HUES64 (cell line): Measurements from ENCODE around the gene TMEM53.

ENCODE experiments used
- H3K27ac ChIP-seq: 2 replicates; pipeline ENCODE4 v1.7.0; 2013; ENCODE audit warnings: low read depth, low read length, inconsistent platforms
- H3K27me3 ChIP-seq: 2 replicates; pipeline ENCODE4 v1.6.1; 2013; ENCODE audit warnings: mild to moderate bottlenecking, low read length; ENCODE audit not compliant: insufficient read depth
- H3K36me3 ChIP-seq: 2 replicates; pipeline ENCODE4 v1.6.1; 2013; ENCODE audit warnings: mild to moderate bottlenecking, low read length; ENCODE audit not compliant: insufficient read depth
- H3K4me1 ChIP-seq: 2 replicates; pipeline ENCODE4 v1.6.1; 2013; ENCODE audit warnings: mild to moderate bottlenecking, low read length, moderate library complexity; ENCODE audit not compliant: insufficient read depth
- H3K4me3 ChIP-seq: 2 replicates; pipeline ENCODE4 v1.5.1; 2013; ENCODE audit warnings: mild to moderate bottlenecking, low read length, moderate library complexity
- H3K9ac ChIP-seq: 2 replicates; pipeline ENCODE4 v1.6.1; 2013; ENCODE audit warnings: mild to moderate bottlenecking, low read depth, low read length
- H3K9me3 ChIP-seq: 2 replicates; pipeline ENCODE4 v1.6.1; 2013; ENCODE audit warnings: low read depth, low read length; ENCODE audit not compliant: insufficient read depth
- WGBS: fragments of 150-250, 120-280 bp; methylation state at CpG from one replicate; pipeline ENCODE4 v1.1.7; 2013; ENCODE audit warnings: missing lambda C conversion rate; 5-methylcytosine and 5-hydroxymethylcytosine counted together

The TMEM53 gene

GRCh38 chr1:44696101-44696500, 21.8 kb upstream of the TMEM53 start:
- no peak overlapping the region for H3K27ac ChIP-seq
- no peaks in the 10 kb centered on the region for H3K4me1 ChIP-seq
- H3K36me3 ChIP-seq, result no peaks in the 10 kb centered on the region
- no peaks in the 10 kb centered on the region for H3K27me3 ChIP-seq
- H3K9me3 ChIP-seq, result no peaks in the 10 kb centered on the region
- WGBS, result 88% methylated on average over 2 of the region's 3 CpGs
- no peak overlapping the region for H3K4me3 ChIP-seq
- no peak overlapping the region for H3K9ac ChIP-seq

- H3K4me1 ChIP-seq, result no peaks in the 10 kb centered on the region
- 98% methylated on average over 4 of the region's 4 CpGs for WGBS
- no peak overlapping the region for H3K9ac ChIP-seq
- no peak overlapping the region for H3K27ac ChIP-seq
- no peaks in the 10 kb centered on the region for H3K27me3 ChIP-seq
- H3K4me3 ChIP-seq, result no peak overlapping the region
- H3K9me3 ChIP-seq, result no peaks in the 10 kb centered on the region
- no peaks in the 10 kb centered on the region for H3K36me3 ChIP-seq
Measured at GRCh38 chr1:44695671-44696070, 21.4 kb upstream of the TMEM53 start.

DNA sequence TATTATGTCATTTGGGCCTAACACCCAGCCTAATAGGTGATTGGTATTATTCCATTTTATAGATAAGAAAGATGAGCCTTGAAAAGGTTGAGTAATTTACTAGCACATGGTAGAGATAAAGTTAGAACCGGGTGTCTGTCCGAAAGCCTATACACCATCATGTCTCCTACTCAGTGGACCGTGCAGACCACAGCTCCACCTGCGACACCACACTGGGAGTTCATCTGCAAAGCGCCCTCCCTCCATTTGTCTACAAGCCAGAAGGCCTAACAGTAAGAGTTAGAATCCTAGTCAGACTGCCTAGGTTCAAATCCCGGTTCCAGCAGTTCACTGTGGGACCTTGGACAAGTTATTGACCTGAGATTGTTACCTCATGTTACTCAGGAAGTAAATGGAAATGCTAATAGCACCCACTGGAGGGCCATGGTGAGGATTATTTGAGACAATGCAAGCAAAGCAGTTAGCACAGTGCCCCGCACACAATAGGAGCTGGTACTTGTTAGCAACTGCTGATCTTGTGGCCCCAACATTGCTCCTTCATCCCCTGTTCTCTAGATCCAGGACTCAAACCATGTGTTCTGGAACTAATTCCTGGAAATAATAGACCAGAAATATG, 20.7 kb upstream of the TMEM53 start:
- Histone ChIP-seq H3K27me3 (no peaks in the 10 kb centered on the region), H3K27ac (no peak overlapping the region), H3K4me1 (no peaks in the 10 kb centered on the region), H3K9me3 (no peaks in the 10 kb centered on the region), H3K4me3 (no peak overlapping the region), H3K9ac (no peak overlapping the region), H3K36me3 (no peaks in the 10 kb centered on the region)
- 92% methylated on average over 7 of the region's 7 CpGs for WGBS

- H3K9ac ChIP-seq, result no peak overlapping the region
- H3K27me3 ChIP-seq, result no peaks in the 10 kb centered on the region
- H3K9me3 ChIP-seq, result no peaks in the 10 kb centered on the region
- no peaks in the 10 kb centered on the region for H3K36me3 ChIP-seq
- no peak overlapping the region for H3K4me3 ChIP-seq
- 93% methylated on average over 1 of the region's 3 CpGs for WGBS
- peaks cover 8% of the 10 kb centered on the region for H3K4me1 ChIP-seq
- no peak overlapping the region for H3K27ac ChIP-seq
Measured at GRCh38 chr1:44693900-44694299, 19.6 kb upstream of the TMEM53 start.

DNA sequence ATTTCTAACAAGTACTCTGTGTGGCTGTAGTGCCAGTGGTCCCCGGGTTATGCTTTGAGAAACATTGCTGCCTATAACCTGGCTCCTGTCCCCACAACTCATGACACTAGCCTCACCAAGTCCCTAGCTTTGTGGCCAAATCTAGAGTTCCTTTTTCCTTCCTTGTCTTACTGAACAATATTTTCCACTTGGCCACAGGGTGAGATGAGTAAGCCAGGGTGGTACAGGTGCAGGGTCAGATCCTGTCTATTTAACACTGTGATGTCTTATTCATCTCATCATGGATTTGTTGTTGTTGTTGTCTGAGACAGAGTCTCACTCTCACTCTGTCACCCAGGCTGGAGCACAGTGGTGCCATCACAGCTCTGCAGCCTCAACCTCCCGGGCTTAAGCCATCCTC, 18.9 kb upstream of the TMEM53 start:
- H3K4me1 ChIP-seq, result peaks cover 13% of the 10 kb centered on the region
- WGBS, result 98% methylated on average over 2 of the region's 2 CpGs

DNA sequence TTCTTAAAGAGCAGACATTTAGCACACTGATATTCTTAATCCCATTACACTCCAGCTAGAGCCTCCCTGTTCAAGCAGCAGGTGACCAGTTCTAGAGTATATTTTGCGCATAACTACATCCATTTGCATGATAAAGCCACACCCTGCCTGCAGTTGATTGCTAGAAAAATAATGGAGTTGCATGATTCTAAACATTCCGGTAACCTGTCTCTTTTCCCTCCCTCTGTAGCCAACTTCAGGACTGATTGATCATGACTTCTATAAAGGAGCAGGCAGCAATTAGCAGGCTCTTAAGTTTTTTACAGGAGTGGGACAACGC, 15.1 kb upstream of the TMEM53 start:
- Histone ChIP-seq H3K4me1 (peaks cover 13% of the 10 kb centered on the region), H3K27me3 (no peaks in the 10 kb centered on the region), H3K4me3 (no peak overlapping the region), H3K27ac (no peak overlapping the region), H3K36me3 (no peaks in the 10 kb centered on the region), H3K9ac (no peak overlapping the region), H3K9me3 (no peaks in the 10 kb centered on the region)
- 67% methylated on average over 3 of the region's 3 CpGs for WGBS

More for the DNA sequence above, 18.9 kb upstream of the TMEM53 start:
- H3K9ac ChIP-seq, result no peak overlapping the region
- no peaks in the 10 kb centered on the region for H3K36me3 ChIP-seq
- no peaks in the 10 kb centered on the region for H3K27me3 ChIP-seq
- no peaks in the 10 kb centered on the region for H3K9me3 ChIP-seq
- H3K4me3 ChIP-seq, result no peak overlapping the region
- no peak overlapping the region for H3K27ac ChIP-seq

GRCh38 chr1:44688760-44689446, 14.6 kb upstream of the TMEM53 start:
- H3K4me1 ChIP-seq, result peaks cover 13% of the 10 kb centered on the region
- no peaks in the 10 kb centered on the region for H3K9me3 ChIP-seq
- no peak overlapping the region for H3K9ac ChIP-seq
- WGBS, result 86% methylated on average over 12 of the region's 12 CpGs
- H3K27me3 ChIP-seq, result no peaks in the 10 kb centered on the region
- no peak overlapping the region for H3K4me3 ChIP-seq
- H3K27ac ChIP-seq, result no peak overlapping the region
- no peaks in the 10 kb centered on the region for H3K36me3 ChIP-seq

DNA sequence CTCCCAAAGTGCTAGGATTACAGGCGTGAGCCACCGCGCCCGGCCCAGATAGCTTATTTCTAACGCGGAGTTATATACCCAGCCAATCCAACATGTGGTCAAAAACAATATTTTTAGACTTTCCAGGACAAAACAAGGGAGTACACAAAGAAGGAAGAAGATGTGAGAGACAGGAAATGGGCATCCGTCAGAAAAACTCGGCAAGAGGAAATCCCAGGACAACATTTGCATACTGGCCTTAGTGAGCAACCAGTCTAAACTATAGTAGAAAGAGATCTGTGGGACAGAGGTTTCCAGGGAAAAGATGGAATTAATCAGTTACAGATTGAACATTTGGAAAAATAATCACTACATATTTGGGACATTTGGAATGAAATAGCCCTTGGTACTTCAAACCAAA, 11.6 kb upstream of the TMEM53 start:
- Histone ChIP-seq H3K27me3 (no peaks in the 10 kb centered on the region), H3K27ac (no peak overlapping the region), H3K36me3 (no peaks in the 10 kb centered on the region), H3K9me3 (no peaks in the 10 kb centered on the region), H3K4me3 (no peak overlapping the region), H3K9ac (no peak overlapping the region), H3K4me1 (peaks cover 23% of the 10 kb centered on the region)
- WGBS, result 89% methylated on average over 8 of the region's 8 CpGs

DNA sequence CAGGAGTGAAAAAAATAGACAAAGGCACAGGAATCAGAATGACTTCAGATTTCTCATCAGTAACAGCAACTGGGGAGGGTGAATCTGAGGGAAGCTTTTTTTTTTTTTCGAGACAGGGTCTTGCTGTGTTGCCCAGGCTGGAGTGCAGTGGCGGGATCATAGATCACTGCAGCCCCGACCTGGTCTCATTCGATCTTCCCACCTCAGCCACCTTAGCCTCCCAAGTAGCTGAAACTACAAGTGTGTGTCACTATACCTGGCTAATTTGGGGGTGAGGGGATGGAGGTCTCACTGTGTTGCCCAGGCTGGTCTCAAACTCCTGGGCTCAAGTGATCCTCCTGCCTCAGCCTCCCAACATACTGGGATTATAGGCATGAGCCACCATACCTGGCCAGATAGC, 10.9 kb upstream of the TMEM53 start:
- 95% methylated on average over 4 of the region's 4 CpGs for WGBS
- Histone ChIP-seq H3K36me3 (no peaks in the 10 kb centered on the region), H3K27ac (no peak overlapping the region), H3K4me3 (no peak overlapping the region), H3K4me1 (peaks cover 23% of the 10 kb centered on the region), H3K27me3 (no peaks in the 10 kb centered on the region), H3K9ac (no peak overlapping the region), H3K9me3 (no peaks in the 10 kb centered on the region)

DNA sequence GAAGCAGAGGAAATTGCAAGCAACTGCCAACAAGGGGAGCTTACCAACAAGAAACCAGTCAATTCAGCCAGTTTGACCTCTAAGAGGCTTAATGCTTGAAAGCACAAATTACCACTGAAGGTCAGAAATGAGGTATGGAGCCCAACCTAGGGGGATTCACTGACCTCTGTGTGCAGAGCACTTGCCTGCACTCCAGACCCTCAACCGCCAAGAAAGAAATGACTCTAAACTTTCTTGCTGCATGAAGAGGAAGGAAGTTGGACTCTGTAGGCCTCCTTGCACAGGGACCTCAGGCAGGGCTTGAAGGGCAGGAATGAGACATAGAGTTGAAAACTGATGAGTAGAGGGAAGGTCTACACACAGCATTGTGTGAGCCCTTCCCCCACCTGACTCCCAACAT, 10.2 kb upstream of the TMEM53 start:
- Histone ChIP-seq H3K9me3 (no peaks in the 10 kb centered on the region), H3K27ac (no peak overlapping the region), H3K27me3 (no peaks in the 10 kb centered on the region), H3K9ac (no peak overlapping the region), H3K36me3 (no peaks in the 10 kb centered on the region), H3K4me3 (no peak overlapping the region), H3K4me1 (peaks cover 21% of the 10 kb centered on the region)
- 95% methylated on average over 1 of the region's 1 CpG for WGBS

- Histone ChIP-seq H3K4me1 (peaks cover 9% of the 10 kb centered on the region), H3K36me3 (no peaks in the 10 kb centered on the region), H3K9me3 (no peaks in the 10 kb centered on the region), H3K4me3 (no peak overlapping the region), H3K27ac (no peak overlapping the region), H3K9ac (no peak overlapping the region), H3K27me3 (no peaks in the 10 kb centered on the region)
- 95% methylated on average over 3 of the region's 3 CpGs for WGBS
Measured at GRCh38 chr1:44682883-44683265, 8.6 kb upstream of the TMEM53 start.
